Pons (tissue), 1 donor: ENCODE results near the gene C19orf73.
"Not testable (repeated sequence)": the region's sequence is repeated elsewhere in the genome, so short reads cannot be mapped to it uniquely, and the experiment has no call there.

Experiments used
- DNase-seq: peaks from one replicate; pipeline ENCODE4 v3.0.0-alpha.2; 2016; ENCODE audit warnings: low spot score

Gene C19orf73

GRCh38 chr19:49121841-49122240, 2.9 kb upstream of the C19orf73 start:
- DNase-seq, result not testable (repeated sequence)

- no peak for DNase-seq
These were observed 1.9 kb upstream of the C19orf73 start for GRCh38 chr19:49120868-49121267.

GRCh38 chr19:49120325-49120683, 1.4 kb upstream of the C19orf73 start:
- DNase-seq, result no peak

- DNase-seq, result no peak
These were observed 725 bp upstream of the C19orf73 start, which contains the start of gene PPFIA3 for GRCh38 chr19:49119411-49120324. PPFIA3 (plus strand) TSS chr19:49119544; CDS start chr19:49127874, 8,330 bp downstream.

- DNase-seq, result no peak
These were observed 1.0 kb downstream of the C19orf73 start for GRCh38 chr19:49117677-49118564.

GRCh38 chr19:49116544-49116943, 2.4 kb downstream of the C19orf73 start:
- DNase-seq, result no peak

- DNase-seq, result peak; percentile 48
These were observed 4.1 kb downstream of the C19orf73 start for GRCh38 chr19:49114630-49115363.

GRCh38 chr19:49113762-49114629, 4.9 kb downstream of the C19orf73 start, which contains the start of gene LIN7B:
LIN7B (plus strand) TSS chr19:49114370; CDS start chr19:49114405, 35 bp downstream.
- DNase-seq, result no peak

- DNase-seq, result no peak
These were observed 7.5 kb downstream of the C19orf73 start for GRCh38 chr19:49111218-49111998.

- no peak for DNase-seq
These were observed 8.4 kb downstream of the C19orf73 start for GRCh38 chr19:49110567-49110966.

- no peak for DNase-seq
These were observed 9.2 kb downstream of the C19orf73 start for GRCh38 chr19:49109569-49110233.

GRCh38 chr19:49109051-49109450, 9.9 kb downstream of the C19orf73 start:
- no peak for DNase-seq

GRCh38 chr19:49107625-49108459, 11.1 kb downstream of the C19orf73 start:
- no peak for DNase-seq

- DNase-seq, result no peak
These were observed 12.3 kb downstream of the C19orf73 start for GRCh38 chr19:49106648-49107135.

- no peak for DNase-seq
These were observed 14.6 kb downstream of the C19orf73 start for GRCh38 chr19:49104229-49104864.

- DNase-seq, result no peak
These were observed 15.4 kb downstream of the C19orf73 start for GRCh38 chr19:49103331-49104085.

- no peak for DNase-seq
These were observed 16.6 kb downstream of the C19orf73 start for GRCh38 chr19:49102303-49102702.
